ENCODE measurements around the gene DGUOK.

DGUOK gene

GRCh38 chr2:73921581-73921980, 5.1 kb upstream of the DGUOK start:
- no peak overlapping the region for H3K4me3 ChIP-seq (ENCODE audit: control insufficient read depth, low read depth, low read length)
- no peak for TF ChIP-seq CTCF (IDR thresholded peaks at IDR 0.05; ENCODE audit: control insufficient read depth, insufficient read depth, low read depth, low read length, missing control alignments)
- no peak for DNase-seq (ENCODE audit: low read depth)

GRCh38 chr2:73922681-73923080, 4.0 kb upstream of the DGUOK start:
- TF ChIP-seq CTCF (IDR thresholded peaks at IDR 0.05; ENCODE audit: control insufficient read depth, insufficient read depth, low read depth, low read length, missing control alignments) = no peak
- no peak for DNase-seq (ENCODE audit: low read depth)
- H3K4me3 ChIP-seq (ENCODE audit: control insufficient read depth, low read depth, low read length) = no peak overlapping the region

- no peak for DNase-seq (ENCODE audit: low read depth)
These were observed 1.5 kb upstream of the DGUOK start for GRCh38 chr2:73925033-73925704.

GRCh38 chr2:73925853-73926492, 707 bp upstream of the DGUOK start:
- no peak for TF ChIP-seq CTCF (IDR thresholded peaks at IDR 0.05; ENCODE audit: control insufficient read depth, insufficient read depth, low read depth, low read length, missing control alignments)
- H3K4me3 ChIP-seq (ENCODE audit: control insufficient read depth, low read depth, low read length) = peak overlapping the region; percentile 78; the same call in 1 of the 2 replicates
- no peak for DNase-seq (ENCODE audit: low read depth)

More at GRCh38 chr2:73925033-73925704, 1.5 kb upstream of the DGUOK start:
- TF ChIP-seq CTCF (IDR thresholded peaks at IDR 0.05; ENCODE audit: control insufficient read depth, insufficient read depth, low read depth, low read length, missing control alignments) = no peak
- H3K4me3 ChIP-seq (ENCODE audit: control insufficient read depth, low read depth, low read length) = no peak overlapping the region

- DNase-seq (ENCODE audit: low read depth) = no peak
- TF ChIP-seq CTCF (IDR thresholded peaks at IDR 0.05; ENCODE audit: control insufficient read depth, insufficient read depth, low read depth, low read length, missing control alignments) = no peak
- H3K4me3 ChIP-seq (ENCODE audit: control insufficient read depth, low read depth, low read length) = peak overlapping the region; percentile 78
These were observed 664 bp downstream of the DGUOK start for GRCh38 chr2:73927344-73927743.

- TF ChIP-seq CTCF (IDR thresholded peaks at IDR 0.05; ENCODE audit: control insufficient read depth, insufficient read depth, low read depth, low read length, missing control alignments) = no peak
- DNase-seq (ENCODE audit: low read depth) = no peak
- no peak overlapping the region for H3K4me3 ChIP-seq (ENCODE audit: control insufficient read depth, low read depth, low read length)
These were observed 2.3 kb downstream of the DGUOK start for GRCh38 chr2:73928963-73929347.

All from AG09309 (cell line).